HG03064 (cell line): ENCODE data around the gene FZD10.

Experiments
- ATAC-seq: cut with Tn5 transposase; IDR thresholded peaks from one replicate; pipeline ENCODE4 v1.9.1; 2021; ENCODE audit warnings: low read depth; ENCODE audit not compliant: unreplicated experiment

FZD10 gene, protein sequence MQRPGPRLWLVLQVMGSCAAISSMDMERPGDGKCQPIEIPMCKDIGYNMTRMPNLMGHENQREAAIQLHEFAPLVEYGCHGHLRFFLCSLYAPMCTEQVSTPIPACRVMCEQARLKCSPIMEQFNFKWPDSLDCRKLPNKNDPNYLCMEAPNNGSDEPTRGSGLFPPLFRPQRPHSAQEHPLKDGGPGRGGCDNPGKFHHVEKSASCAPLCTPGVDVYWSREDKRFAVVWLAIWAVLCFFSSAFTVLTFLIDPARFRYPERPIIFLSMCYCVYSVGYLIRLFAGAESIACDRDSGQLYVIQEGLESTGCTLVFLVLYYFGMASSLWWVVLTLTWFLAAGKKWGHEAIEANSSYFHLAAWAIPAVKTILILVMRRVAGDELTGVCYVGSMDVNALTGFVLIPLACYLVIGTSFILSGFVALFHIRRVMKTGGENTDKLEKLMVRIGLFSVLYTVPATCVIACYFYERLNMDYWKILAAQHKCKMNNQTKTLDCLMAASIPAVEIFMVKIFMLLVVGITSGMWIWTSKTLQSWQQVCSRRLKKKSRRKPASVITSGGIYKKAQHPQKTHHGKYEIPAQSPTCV

DNA sequence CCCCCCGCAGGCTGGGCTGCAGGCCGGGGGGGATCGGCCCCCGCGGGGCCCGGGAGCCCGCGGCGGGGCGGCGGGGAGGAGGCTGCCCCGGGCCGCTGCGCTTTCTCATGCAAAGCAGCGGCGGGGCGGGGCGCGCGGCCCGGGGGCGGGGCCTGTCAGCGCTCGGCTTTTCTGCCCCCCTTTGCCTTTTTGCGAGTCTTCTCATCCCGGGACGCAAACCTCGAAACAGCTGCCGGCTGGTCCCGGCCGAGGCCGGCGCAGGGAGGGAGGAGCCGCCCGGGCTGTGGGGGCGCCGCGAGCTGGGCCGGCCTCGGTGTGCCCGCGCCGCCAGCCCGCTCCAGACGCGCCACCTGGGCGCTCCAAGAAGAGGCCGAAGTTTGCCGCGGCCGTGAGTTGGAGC lies at the start of gene FZD10:
Gene FZD10 (plus strand): TSS at position 198 of the 400 bp plus-strand sequence. CDS start 479 bp downstream, outside the sequence.
- ATAC-seq: no peak

DNA sequence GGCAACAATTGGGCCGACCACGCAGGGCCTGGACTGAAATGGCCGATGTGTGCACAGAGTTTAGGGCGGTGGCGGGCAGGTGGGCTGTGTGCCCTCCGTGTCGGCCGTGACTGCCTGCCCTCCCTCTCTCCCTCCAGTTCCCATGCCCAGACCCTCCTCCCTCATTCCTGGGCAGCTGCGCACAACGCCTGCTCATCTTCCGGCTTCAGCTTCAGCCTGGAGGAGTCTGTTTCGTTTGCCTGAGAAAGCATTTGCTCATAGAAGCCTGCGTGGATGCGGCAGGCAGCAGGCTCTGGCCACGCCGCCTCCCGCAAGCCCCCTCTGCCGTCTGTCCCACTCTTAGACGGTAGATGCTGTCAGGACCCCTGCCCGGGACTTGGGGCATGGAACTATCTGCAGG lies 47.3 kb upstream of the FZD10 start:
- no peak for ATAC-seq

DNA sequence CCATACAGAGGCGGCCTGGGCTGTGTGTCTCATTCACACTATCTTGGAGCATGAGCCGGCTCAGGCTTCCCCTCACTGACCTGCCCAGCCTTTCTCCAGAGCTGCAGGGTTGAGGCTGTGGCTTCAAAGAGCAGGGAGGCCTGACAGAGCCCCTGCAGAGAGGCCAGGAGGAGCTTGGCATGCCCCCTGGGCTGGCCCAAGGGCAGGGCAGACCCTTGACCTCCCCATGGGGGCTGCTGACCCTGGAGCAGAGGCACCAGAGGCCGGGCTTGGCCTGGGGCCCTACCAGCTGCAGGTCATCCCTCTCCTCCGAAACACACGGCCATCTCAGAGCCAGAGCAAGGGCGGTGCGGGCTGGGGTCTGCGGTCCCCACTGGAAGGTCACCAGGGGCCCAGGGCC lies 46.6 kb upstream of the FZD10 start:
- ATAC-seq: no peak

DNA sequence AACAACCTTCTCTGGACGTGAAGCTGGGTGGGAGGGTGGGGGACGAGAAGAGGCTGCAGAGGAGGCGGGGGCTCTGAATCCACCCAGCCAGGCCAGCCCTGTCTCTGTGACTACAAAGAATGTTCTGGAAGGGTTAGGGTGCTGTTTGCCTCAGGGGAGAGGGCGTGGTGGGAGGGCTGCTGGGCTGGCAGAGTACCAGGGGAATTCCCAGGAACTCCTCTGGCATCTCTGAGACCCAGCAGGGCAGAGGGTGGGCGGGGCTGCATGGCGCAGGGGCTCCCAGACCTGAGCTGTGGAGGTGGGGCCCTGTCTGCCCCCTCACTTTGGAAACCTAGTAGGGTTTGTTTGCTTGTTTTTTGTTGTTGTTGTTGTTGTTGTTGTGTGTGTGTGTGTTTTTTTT lies 45.5 kb upstream of the FZD10 start:
- no peak for ATAC-seq

DNA sequence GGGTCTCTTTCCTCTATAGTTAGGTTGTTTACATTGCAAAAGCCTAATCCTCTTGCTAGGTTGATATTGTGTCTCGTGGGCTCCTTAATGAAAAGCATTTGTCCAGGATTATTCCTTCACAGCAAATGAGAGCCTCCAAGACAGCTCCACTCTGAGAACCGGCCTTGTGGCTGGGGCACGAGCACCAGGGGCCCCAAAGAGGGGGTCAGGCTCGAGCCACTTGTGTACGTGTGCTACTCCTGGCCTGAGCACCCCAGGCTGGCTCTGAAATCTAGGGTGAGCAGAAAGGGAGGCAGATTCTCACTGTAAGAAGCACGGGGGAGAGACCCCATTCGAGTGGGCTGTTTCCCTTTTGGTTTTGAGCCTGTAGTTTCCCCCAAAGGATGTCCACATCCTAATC lies 45.0 kb upstream of the FZD10 start:
- ATAC-seq: no peak

DNA sequence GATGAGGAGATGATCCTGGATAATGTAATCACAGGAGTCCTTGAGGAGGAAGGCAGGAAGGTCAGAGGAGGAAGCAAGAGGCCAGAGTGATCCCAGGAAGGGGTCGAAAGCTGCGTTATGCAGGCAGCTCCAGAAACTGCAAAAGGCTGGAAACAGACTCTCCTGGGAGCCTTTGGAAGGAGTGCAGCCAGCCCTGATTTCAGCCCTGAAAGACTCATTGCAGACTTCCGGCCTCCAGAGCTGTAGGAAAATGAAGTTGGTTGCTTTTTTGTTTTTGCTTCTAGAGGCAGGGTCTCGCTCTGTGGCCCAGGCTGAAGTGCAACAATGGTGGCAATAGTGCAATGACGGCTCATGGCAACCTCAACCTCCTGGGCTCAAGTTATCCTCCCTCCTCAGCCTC lies 44.6 kb upstream of the FZD10 start:
- no peak for ATAC-seq

DNA sequence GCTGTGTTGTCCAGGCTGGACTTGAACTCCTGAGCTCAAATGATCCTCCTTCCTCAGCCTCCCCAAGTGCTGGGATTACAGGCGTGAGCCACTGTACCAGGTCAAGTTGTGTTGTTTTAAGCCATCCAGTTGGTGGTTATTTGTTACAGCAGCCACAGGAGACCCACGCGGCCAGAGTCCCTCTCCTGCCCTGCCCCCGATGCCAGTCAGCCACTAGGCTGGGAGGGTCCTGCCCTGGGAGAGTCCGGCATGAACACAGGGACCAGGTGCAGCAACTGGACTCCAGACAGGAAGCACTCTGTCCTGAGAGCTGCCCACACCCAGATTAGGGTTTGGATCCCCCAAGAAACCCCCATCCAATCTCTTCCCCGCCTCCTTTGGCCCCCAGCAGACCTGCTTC lies 44.1 kb upstream of the FZD10 start:
- ATAC-seq: no peak

DNA sequence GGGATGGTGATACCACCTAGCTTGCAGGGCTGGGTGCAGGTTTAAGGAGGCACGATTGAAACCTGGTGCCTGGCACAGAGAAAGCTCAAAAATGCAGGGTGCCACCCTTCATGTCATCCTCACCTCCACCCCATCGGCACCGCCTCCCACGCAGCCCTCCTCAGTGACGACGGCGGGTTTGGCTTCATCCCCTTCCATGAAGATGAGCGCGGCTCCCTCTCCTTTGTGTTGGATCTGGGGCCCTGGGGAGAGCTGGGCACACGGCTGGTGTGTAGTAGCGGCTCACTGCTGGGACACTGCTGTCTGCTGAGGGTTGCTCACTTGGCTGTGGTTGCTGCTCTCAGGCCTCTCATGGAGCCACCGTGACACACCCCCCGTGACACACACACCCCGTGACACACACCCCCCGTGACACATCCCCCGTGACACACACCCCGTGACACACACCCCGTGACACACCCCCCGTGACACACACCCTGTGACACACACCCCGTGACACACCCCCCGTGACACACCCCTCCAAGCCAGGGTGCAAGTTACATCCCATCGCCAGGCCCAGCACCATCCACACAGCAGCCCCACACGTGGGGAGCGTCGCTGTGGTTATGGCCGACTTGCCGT lies 42.9 kb upstream of the FZD10 start:
- ATAC-seq: no peak

DNA sequence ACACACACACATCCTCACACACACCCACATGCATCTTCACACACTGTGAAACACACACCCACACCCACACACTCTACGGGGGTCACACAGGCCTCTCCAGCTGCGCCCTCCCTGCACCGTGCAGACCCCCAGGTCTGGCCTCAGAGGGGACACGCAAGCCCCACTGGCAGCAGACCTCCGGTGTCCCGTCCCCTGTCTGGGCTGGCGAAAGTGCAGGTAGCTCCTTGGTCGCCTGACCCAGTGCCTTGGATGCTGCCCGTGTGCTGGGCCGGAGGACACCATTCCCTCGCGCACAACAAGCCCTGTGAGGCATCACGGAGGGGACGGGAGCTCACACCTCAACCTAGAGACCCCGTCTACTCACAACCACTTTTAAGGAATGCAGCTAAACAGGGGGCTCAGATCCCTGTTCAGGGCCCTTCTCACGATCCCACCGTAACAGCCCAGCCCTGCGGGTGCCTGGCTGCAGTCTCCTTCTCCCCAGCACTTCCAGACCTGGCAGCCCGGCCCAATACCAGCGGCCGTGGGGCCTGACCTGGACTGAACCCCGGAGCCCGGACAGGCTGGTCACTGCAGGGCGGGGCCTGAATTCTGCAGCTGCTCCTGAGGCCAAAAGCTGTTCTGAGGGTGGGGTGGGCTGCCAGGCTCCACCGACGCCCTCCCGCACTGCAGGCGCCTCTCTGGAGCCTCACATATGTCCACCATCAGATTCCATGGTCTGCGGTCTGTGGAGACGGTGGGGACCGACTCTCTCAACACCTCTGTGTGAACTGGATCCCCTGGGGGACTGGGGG lies 42.1 kb upstream of the FZD10 start:
- ATAC-seq: no peak

DNA sequence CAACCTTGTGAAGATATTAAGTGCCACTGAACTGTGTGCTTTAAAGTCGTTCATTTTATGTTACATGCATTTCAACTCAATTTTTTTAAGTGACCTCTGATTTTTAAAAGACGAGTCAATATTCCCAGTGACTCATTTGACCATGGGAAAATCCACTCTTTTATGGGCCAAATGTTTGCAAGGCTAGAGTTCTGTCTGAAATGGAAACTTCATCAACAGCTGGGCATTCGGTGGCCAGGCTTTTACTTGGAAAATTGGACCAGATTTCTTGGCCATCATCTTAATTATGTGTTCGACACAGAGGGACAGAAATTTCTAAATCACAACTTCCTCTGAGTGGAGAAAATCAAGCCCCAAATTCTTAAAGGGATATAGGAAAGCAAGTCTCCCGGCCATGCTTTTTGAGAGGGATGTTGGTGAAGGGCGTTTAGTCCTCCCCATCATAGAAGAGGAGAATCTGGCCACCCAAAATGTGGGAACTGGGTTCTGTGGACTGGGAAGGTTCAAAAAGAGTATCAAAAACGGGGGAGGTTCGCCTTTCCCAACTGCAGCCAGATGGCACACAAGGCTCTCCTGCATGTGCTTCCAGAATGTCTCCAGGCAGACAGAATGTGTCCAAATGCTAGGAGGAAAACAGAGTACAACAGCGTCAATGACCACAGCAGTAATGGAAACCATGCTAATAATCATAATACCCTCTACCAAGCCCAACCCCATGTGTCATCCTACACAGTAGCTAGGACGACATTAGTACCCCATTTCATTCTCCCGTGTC lies 40.9 kb upstream of the FZD10 start:
- no peak for ATAC-seq

DNA sequence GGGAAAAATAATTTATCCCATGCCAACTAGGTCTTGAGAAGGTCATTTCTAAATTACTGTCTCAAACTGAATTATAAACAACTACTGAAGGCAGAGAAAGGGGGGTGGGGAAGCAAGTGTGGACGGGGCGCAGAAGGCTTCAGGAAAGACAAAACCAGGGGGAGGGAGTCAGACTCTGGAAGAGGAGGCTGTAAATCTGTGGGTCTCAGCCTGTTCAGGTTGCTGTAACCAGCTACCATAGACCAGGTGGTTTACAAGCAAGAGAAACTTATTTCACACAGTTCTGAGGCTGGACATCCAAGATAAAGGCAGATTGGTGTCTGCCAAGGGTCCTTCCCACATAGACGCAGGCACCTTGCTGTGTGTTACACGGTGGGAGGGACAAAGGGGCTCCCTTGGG lies 39.9 kb upstream of the FZD10 start:
- no peak for ATAC-seq

DNA sequence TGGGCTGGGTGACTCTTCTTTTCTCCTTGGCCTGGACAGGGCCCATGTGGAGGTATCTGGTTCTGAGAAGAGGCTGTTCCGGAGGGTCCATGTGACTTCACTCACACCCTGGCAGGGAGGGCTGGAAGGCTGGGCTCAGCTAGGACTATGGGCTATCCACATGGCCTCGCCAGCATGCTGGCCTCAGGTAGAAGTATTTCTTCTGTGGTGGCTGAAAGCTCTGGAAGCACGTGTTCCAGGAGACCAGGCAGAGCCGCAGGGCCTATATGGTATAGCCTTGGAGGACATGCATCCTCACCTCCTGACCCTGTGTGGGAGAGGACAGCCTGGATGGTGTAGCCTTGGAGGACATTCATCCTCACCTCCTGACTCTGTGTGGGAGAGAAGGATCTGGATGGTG lies 38.2 kb upstream of the FZD10 start:
- ATAC-seq: no peak

DNA sequence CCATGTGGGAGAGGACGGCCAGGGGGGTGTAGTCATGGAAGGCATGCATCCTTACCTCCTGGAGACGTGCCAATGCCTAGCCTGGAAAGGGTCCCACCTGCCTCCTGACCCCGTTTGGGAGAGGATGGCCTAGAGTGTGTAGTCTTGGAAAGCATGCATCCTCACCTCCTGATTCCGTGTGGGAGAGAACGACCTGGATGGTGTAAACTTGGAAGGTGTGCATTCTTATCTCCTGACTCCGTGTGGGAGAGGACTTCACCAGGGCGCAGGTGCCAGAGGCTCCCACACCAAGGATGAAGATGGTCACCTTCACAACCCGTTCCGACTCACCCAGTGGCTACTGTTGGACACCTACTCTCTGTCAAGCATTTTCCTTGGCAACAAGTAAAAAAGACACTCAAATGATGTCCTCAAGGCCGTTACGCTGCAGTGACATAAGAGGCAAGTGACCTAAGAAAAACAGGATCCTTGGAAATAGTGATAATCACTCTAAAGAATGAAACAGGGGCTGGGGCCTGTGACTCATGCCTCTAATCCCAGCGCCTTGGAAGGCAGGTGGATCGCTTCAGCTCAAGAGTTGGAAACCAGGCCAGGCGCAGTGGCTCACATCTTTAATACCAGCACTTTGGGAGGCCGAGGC lies 37.5 kb upstream of the FZD10 start:
- ATAC-seq: no peak

DNA sequence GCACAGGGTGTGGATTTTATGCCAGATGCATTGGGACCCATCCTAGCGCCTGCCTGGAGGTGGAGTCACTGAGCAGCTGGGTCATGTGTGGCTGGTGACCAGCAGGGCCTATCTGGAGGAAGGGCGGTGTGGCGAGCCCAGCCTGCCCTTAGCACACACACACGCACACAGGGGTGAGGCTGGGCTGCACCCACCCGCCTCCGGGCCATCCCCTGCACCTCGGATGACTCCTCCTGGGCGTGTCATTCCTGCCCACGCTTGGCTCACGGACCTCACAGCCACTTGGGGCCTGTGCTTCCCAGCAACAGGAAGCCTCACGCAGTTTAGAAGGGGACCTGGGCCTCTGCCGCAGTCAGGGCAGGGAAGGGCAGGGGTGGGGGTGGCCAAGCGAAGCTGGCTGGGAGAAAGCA lies 36.2 kb upstream of the FZD10 start:
- ATAC-seq: no peak

DNA sequence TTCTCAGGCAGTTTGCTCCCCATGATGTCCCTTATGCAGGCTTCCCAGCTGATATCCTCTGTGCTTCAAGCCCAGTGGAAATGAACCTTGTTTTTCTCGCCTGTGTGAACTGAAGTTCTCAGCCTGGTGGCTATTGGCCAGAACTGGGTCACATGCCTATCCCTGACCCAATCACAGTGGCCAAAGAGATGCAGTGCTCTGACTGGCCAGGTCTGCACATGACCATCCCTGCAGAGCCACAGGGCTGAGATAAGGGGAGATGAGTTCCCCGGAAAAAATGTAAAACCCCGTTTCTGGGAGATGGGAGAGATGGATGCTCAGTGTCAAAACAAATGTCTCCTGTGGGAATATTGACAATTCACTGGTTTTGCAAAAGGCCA lies 34.7 kb upstream of the FZD10 start:
- no peak for ATAC-seq

DNA sequence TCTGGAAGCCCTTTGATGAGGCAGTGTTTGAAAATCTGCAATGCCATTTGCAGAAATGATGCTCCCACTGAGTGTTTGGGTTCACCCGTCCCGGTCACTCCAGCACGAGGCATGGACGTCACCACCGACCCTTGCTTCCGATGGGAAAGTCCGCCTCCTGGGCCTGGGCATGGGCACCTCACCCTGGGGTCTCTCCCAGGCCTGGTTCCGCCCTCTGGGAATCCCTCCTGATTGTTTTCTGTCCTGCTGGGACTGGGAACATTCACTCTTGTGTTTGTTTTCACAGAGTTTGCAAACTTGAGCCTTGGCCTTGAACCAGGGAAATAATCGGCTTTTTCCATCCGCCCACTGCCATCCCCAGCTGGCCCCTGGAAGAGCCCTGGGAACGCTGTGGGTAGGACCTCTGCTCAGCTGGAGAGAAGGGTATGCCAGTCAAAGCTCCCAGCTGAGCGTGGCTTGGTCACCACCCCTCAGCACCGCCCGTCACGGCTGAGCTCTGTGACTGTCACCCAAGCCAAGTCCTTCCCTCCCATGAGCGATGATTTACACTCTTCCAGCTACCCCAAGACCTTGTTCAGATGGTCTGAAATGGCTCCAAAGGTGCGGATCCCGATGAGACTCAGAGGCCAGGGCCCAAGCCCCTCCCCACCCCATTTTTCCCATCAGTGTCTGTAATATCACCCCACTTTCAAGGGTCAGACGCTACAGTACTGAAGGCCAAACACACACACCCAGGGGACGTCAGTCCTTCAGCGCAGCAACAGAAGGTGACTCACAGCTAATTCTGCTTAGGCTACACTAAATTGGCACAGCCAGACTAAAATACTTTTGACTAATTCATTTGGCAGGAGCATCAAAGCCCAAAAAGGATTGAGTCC lies 34.1 kb upstream of the FZD10 start:
- no peak for ATAC-seq

DNA sequence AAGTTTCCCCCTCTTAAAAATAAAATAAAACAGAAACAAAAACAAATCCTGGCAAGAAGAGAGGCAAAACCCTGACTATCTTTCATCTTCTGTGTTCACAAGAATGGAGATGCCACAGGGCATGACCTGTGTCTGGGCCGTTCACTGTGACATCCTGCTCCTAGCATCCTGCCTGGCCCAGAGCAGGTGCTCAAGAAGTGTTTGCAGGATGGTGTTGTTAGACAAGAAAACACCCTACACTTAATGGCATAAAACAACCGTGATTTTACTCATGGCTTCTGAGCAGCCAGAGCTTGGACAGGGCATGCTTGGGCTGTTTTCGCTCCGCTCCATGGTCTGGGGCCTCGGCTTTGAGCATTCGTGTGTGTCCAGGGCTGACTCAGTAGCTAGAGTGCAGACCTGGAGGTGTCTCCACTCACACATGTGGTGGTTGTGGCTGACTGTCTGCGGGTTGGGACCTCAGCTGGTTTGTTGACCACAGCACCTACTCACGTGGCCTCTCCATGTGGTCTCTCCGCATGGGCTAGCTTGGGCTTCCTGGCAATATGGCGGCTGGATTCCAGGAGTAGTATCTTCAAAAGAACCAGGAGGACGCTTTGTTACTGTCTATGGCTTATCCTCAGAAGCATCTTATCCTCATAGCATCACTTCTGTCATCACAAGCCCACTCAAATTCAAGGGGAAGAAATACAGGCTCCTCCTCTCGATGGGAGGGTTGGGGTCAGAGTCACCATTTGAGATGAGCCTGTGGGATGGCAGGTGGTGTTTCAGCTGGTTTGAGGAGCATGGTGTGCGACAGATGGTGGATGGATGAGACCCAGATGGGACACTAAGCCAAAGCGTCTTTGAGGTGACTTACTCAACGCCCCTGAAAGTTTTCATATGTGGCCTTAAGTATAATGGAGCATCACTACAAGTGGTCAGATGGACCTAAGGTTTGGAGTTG lies 33.2 kb upstream of the FZD10 start:
- no peak for ATAC-seq

DNA sequence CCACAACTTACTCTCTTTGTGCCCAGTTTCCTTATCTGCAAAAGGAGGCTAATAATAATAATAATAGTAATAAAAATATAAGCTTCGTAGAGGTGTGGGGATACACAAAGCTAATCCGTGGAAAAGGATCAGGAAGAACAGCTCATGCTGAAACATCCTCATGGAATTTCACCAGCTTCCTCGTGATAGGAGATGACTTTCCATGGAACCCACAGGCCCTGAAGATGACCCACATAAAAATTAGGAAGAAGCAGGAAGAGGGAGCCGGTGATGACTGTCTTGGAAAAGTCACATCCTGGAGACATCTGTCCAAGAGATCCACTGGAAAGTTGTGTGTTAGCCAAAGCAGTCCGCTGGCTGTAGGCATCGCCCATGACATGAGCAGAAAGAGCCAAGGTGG lies 31.9 kb upstream of the FZD10 start:
- no peak for ATAC-seq
